KMS-11 (cell line): Measurements from ENCODE around the gene EIF5B.

Experiments used
- H2AFZ ChIP-seq: fragments of 200-600 bp; sonication (generic); 2 replicates; pipeline ENCODE4 v1.6.1; 2016; ENCODE audit warnings: antibody characterized with exemption, mixed run types, low read depth
- H3K27ac ChIP-seq: fragments of 200-600 bp; sonication (generic); 2 replicates; pipeline ENCODE4 v1.6.1; 2016; ENCODE audit warnings: mild to moderate bottlenecking, mixed run types
- H3K27me3 ChIP-seq: fragments of 200-600 bp; sonication (generic); 2 replicates; pipeline ENCODE4 v1.6.1; 2017; ENCODE audit warnings: mild to moderate bottlenecking, low read depth, mixed run types, moderate library complexity; ENCODE audit not compliant: insufficient read depth
- H3K36me3 ChIP-seq: fragments of 200-600 bp; sonication (generic); 2 replicates; pipeline ENCODE4 v1.6.1; 2017; ENCODE audit warnings: mild to moderate bottlenecking, mixed run types; ENCODE audit not compliant: insufficient read depth
- H3K4me1 ChIP-seq: fragments of 200-600 bp; sonication (generic); 2 replicates; pipeline ENCODE4 v1.6.1; 2016; ENCODE audit warnings: mild to moderate bottlenecking, low read depth, mixed run types; ENCODE audit not compliant: poor library complexity, severe bottlenecking
- H3K4me2 ChIP-seq: fragments of 200-600 bp; sonication (generic); 2 replicates; pipeline ENCODE4 v1.7.0; 2016; ENCODE audit warnings: mild to moderate bottlenecking, mixed run types
- H3K4me3 ChIP-seq: fragments of 200-600 bp; sonication (generic); IDR thresholded peaks from 2 replicates; pipeline ENCODE4 v1.6.1; 2017; ENCODE audit warnings: low read depth, low read length, mixed read lengths; ENCODE audit not compliant: insufficient read depth
- H3K79me2 ChIP-seq: fragments of 200-600 bp; sonication (generic); 2 replicates; pipeline ENCODE4 v1.6.1; 2016; ENCODE audit warnings: low read depth, mixed run types; ENCODE audit not compliant: insufficient read depth
- H3K9ac ChIP-seq: fragments of 200-600 bp; sonication (generic); 2 replicates; pipeline ENCODE4 v1.6.1; 2016; ENCODE audit warnings: mild to moderate bottlenecking, mixed run types
- H4K20me1 ChIP-seq: fragments of 200-600 bp; sonication (generic); 2 replicates; pipeline ENCODE4 v1.6.1; 2016; ENCODE audit warnings: mild to moderate bottlenecking, mixed run types; ENCODE audit not compliant: insufficient read depth
- TF ChIP-seq, protein P1 (sequence below): fragments of 200-600 bp; sonication (generic); conservative IDR thresholded peaks from 2 replicates; pipeline ENCODE4 v1.6.1; 2017; ENCODE audit warnings: low read depth, mild to moderate bottlenecking, antibody characterized with exemption, low read length, moderate library complexity, mixed read lengths

Gene EIF5B

DNA sequence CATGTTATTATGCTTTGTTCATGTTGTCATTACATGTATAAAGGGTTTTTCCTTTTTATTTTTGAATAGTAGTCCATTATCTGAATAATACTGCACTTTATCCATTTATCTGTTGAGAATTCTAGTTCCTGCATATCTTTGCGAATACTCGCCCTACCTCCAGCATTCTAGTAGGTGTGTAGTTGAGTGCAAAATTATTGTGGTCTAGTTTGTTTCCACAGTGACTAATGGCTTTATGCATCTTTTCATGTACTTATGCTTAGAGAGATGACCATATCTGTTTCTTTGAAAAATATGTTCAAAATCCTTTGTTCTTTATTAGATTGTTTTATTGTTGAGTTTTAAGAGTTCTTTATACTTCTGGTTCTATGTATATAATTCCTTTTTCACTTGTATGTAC lies 48.8 kb downstream of the EIF5B start:
- H3K4me1 ChIP-seq: no peaks in the 10 kb centered on the region
- no peaks in the 10 kb centered on the region for H3K27me3 ChIP-seq
- H3K36me3 ChIP-seq: peaks cover 6% of the 10 kb centered on the region; the same call in 1 of the 2 replicates
- no peak overlapping the region for H2AFZ ChIP-seq
- no peaks in the 10 kb centered on the region; the same call in 1 of the 2 replicates for H3K79me2 ChIP-seq
- H3K9ac ChIP-seq: no peak overlapping the region
- TF ChIP-seq, protein P1, sequence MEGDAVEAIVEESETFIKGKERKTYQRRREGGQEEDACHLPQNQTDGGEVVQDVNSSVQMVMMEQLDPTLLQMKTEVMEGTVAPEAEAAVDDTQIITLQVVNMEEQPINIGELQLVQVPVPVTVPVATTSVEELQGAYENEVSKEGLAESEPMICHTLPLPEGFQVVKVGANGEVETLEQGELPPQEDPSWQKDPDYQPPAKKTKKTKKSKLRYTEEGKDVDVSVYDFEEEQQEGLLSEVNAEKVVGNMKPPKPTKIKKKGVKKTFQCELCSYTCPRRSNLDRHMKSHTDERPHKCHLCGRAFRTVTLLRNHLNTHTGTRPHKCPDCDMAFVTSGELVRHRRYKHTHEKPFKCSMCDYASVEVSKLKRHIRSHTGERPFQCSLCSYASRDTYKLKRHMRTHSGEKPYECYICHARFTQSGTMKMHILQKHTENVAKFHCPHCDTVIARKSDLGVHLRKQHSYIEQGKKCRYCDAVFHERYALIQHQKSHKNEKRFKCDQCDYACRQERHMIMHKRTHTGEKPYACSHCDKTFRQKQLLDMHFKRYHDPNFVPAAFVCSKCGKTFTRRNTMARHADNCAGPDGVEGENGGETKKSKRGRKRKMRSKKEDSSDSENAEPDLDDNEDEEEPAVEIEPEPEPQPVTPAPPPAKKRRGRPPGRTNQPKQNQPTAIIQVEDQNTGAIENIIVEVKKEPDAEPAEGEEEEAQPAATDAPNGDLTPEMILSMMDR: no peak
- no peaks in the 10 kb centered on the region for H4K20me1 ChIP-seq
- no peak overlapping the region for H3K27ac ChIP-seq
- H3K4me3 ChIP-seq: no peak overlapping the region
- H3K4me2 ChIP-seq: no peak overlapping the region

DNA sequence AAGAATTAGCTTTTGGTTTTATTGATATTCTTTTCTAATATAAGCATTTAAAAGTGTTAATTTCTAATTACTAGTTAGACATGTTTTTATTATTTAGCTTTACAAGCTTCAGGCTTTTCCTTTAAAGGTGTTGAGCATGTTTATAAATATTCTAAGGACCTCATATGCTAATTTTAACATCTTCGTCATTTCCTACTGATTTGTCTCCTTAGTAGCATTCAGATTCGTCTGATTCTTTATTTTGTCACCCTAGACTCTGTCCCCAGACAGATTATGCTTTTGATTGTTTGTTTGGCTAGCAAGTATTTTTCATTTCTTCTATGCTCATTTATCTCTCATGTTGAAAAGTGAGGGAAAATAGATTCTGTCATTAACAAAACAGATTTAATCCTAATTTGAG lies 51.7 kb downstream of the EIF5B start:
- no peaks in the 10 kb centered on the region for H3K4me1 ChIP-seq
- H2AFZ ChIP-seq: no peak overlapping the region
- no peaks in the 10 kb centered on the region for H3K27me3 ChIP-seq
- no peaks in the 10 kb centered on the region for H4K20me1 ChIP-seq
- no peak overlapping the region for H3K4me3 ChIP-seq
- no peak overlapping the region for H3K27ac ChIP-seq
- H3K4me2 ChIP-seq: no peak overlapping the region
- TF ChIP-seq, protein P1: no peak
- H3K9ac ChIP-seq: no peak overlapping the region
- H3K79me2 ChIP-seq: no peaks in the 10 kb centered on the region; the same call in 1 of the 2 replicates
- no peaks in the 10 kb centered on the region; the same call in 1 of the 2 replicates for H3K36me3 ChIP-seq

GRCh38 chr2:99389371-99389770 lies 52.2 kb downstream of the EIF5B start:
- Histone ChIP-seq H2AFZ (no peak overlapping the region), H3K79me2 (no peaks in the 10 kb centered on the region; the same call in 1 of the 2 replicates), H3K36me3 (peaks cover 2% of the 10 kb centered on the region; the same call in 1 of the 2 replicates), H3K4me2 (no peak overlapping the region), H3K9ac (no peak overlapping the region), H4K20me1 (no peaks in the 10 kb centered on the region), H3K27me3 (no peaks in the 10 kb centered on the region), H3K27ac (no peak overlapping the region), H3K4me1 (no peaks in the 10 kb centered on the region), H3K4me3 (no peak overlapping the region)
- TF ChIP-seq, protein P1: no peak

DNA sequence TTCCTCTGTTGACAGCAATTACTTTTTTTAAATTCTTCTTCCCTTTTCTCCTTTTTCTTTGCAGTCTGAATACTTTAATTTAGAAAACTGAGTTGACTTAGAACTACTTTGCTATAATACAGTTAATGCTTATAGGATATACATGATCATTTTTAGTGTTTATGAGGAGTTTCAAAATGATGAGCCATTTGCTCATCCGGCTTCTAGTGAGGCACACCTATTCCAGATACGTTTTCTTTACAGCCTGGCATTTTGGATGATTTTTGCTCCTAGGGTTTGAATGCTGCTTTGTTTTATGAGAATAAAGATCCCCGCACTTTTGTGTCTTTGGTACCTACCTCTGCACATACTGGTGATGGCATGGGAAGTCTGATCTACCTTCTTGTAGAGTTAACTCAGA lies 52.8 kb downstream of the EIF5B start:
- Histone ChIP-seq H3K36me3 (peaks cover 4% of the 10 kb centered on the region; the same call in 1 of the 2 replicates), H3K27ac (no peak overlapping the region)

More for the DNA sequence above, 52.8 kb downstream of the EIF5B start:
- H3K4me3 ChIP-seq: no peak overlapping the region
- no peak overlapping the region for H3K9ac ChIP-seq
- no peak overlapping the region for H2AFZ ChIP-seq
- H3K27me3 ChIP-seq: no peaks in the 10 kb centered on the region
- H3K4me1 ChIP-seq: no peaks in the 10 kb centered on the region
- TF ChIP-seq, protein P1: no peak
- H3K4me2 ChIP-seq: no peak overlapping the region
- no peaks in the 10 kb centered on the region for H4K20me1 ChIP-seq
- no peaks in the 10 kb centered on the region; the same call in 1 of the 2 replicates for H3K79me2 ChIP-seq
